A673 (cell line): Measurements from ENCODE around the gene TUBG1. TPM values are rescaled to one million over a fixed set of nuclear protein-coding genes. Genes with fewer than 3 reads are reported as not detected.

Source experiments
- BruUV-seq: library from RNA; stranded (reverse); fragments of 400-500 nt; replicated peaks from 2 replicates; lab custom pipeline; 2021; lab: Mats Ljungman, UMichigan
- CTCF ChIA-PET: fragments of 300-600 bp; sonication (Branson Sonifier 250); formaldehyde crosslinking; loops from one replicate; lab custom pipeline; 2022; ENCODE audit warnings: antibody characterized with exemption; lab: Charles Lee
- POLR2A ChIA-PET: fragments of 300-600 bp; sonication (Branson Sonifier 250); formaldehyde crosslinking; loops from one replicate; lab custom pipeline; 2022; ENCODE audit warnings: antibody characterized with exemption; ENCODE audit not compliant: low non-redundant PET; lab: Charles Lee
- DNase-seq: peaks from one replicate; pipeline ENCODE4 v3.0.0-alpha.2; 2015; ENCODE audit warnings: low spot score
- H3K27ac ChIP-seq: fragments of 200-600 bp; sonication (generic); 2 replicates; pipeline ENCODE4 v1.5.1; 2016; ENCODE audit warnings: mixed run types, low read depth, mild to moderate bottlenecking, mixed read lengths, antibody characterized with exemption, low read length; ENCODE audit not compliant: poor library complexity, severe bottlenecking
- H3K27me3 ChIP-seq: fragments of 200-600 bp; sonication (generic); replicated peaks from 2 replicates; pipeline ENCODE4 v1.6.1; 2017; ENCODE audit warnings: mixed run types, low read depth, mild to moderate bottlenecking, mixed read lengths, antibody characterized with exemption, low read length; ENCODE audit not compliant: insufficient read depth, poor library complexity
- H3K36me3 ChIP-seq: fragments of 200-600 bp; sonication (generic); 2 replicates; pipeline ENCODE4 v1.6.1; 2016; ENCODE audit warnings: mixed run types, mild to moderate bottlenecking, mixed read lengths, antibody characterized with exemption, low read length; ENCODE audit not compliant: insufficient read depth, poor library complexity, severe bottlenecking
- H3K4me1 ChIP-seq: fragments of 200-600 bp; sonication (generic); 2 replicates; pipeline ENCODE4 v1.6.1; 2017; ENCODE audit warnings: mixed run types, mild to moderate bottlenecking, mixed read lengths, antibody characterized with exemption, low read length; ENCODE audit not compliant: insufficient read depth, poor library complexity, severe bottlenecking
- H3K4me3 ChIP-seq: fragments of 200-600 bp; sonication (generic); 2 replicates; pipeline ENCODE4 v1.5.1; 2016; ENCODE audit warnings: low read depth, mixed run types, mild to moderate bottlenecking, mixed read lengths, low read length; ENCODE audit not compliant: poor library complexity, severe bottlenecking
- H3K9me3 ChIP-seq: fragments of 200-600 bp; sonication (generic); 2 replicates; pipeline ENCODE4 v1.6.1; 2016; ENCODE audit warnings: mixed run types, low read depth, mild to moderate bottlenecking, mixed read lengths, antibody characterized with exemption, low read length; ENCODE audit not compliant: poor library complexity, severe bottlenecking
- EZH2 ChIP-seq: fragments of 200-600 bp; sonication (generic); IDR thresholded peaks from 2 replicates; pipeline ENCODE4 v1.6.1; 2017; ENCODE audit warnings: borderline replicate concordance, low read depth, mild to moderate bottlenecking, mixed read lengths, antibody characterized with exemption, low read length; ENCODE audit not compliant: poor library complexity, severe bottlenecking
- intact Hi-C: fragments of 100-400 bp; cut with micrococcal nuclease; formaldehyde crosslinking; loops from one replicate; pipeline ENCODE4 v1.10.0; 2022; ENCODE audit not compliant: unreplicated experiment
- total RNA-seq: library from RNA; stranded (reverse); gene quantifications from 2 replicates; pipeline ENCODE4 v1.2.3, GENCODE V29; 2021
- TF ChIP-seq, protein P1 (sequence below): fragments of 300-800, 200-600 bp; sonication (generic); conservative IDR thresholded peaks from 2 replicates; pipeline ENCODE4 v1.5.1; 2017; ENCODE audit warnings: low read depth, mild to moderate bottlenecking, antibody characterized with exemption, low read length, moderate library complexity, mixed read lengths

The TUBG1 gene
- total RNA-seq, 1 experiment from 2014 or later, result 87.4 TPM

DNA sequence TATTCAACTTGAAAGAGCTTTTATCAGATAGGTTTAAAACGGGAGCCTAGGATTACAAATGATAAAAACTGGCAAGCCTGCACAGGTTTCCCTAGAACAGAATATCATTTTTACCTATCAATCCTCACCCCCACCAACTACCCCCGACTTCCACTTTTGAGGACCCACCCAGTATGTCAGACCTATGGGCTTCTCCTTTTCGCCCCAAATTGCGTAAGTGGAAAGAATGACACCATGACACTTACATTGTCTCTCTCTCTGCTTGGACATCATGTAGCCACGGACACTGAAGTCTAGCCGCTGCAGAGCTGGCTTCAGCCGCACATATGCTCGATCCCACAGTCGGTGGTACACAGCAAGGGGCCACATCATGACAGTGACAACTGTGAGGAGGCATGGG is 24.6 kb upstream of the TUBG1 start:
- CTCF ChIA-PET, result no interaction called here
- no peak overlapping the region for H3K4me3 ChIP-seq
- DNase-seq, result no peak
- POLR2A ChIA-PET, result no interaction called here
- H3K4me1 ChIP-seq, result no peaks in the 10 kb centered on the region
- no peak overlapping the region for H3K27ac ChIP-seq
- H3K9me3 ChIP-seq, result no peaks in the 10 kb centered on the region
- TF ChIP-seq, protein P1, sequence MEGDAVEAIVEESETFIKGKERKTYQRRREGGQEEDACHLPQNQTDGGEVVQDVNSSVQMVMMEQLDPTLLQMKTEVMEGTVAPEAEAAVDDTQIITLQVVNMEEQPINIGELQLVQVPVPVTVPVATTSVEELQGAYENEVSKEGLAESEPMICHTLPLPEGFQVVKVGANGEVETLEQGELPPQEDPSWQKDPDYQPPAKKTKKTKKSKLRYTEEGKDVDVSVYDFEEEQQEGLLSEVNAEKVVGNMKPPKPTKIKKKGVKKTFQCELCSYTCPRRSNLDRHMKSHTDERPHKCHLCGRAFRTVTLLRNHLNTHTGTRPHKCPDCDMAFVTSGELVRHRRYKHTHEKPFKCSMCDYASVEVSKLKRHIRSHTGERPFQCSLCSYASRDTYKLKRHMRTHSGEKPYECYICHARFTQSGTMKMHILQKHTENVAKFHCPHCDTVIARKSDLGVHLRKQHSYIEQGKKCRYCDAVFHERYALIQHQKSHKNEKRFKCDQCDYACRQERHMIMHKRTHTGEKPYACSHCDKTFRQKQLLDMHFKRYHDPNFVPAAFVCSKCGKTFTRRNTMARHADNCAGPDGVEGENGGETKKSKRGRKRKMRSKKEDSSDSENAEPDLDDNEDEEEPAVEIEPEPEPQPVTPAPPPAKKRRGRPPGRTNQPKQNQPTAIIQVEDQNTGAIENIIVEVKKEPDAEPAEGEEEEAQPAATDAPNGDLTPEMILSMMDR, result no peak
- no peak for TF ChIP-seq EZH2
- H3K27me3 ChIP-seq, result no peaks in the 10 kb centered on the region
- no TSS peak for BruUV-seq
- intact Hi-C loops, result no loop called here
- peaks cover 8% of the 10 kb centered on the region for H3K36me3 ChIP-seq

DNA sequence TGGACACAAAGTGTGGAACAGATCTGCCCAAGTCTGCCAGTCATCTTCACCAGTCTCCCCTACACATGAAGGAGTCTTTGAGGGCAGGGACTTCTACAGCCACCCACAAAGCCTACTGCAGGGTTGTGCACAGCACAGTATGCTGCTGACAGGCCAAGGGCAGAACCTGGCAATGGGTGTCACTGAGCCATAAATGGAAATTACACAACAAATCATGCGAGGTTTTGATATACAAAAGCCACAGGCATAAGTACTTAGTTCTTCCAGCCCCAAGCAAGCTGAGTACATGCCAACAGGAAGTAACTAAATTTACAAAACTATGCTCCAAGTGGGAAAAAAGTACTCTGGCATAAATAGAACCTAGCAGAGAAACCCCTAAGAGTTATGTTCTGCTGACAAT is 24.1 kb upstream of the TUBG1 start:
- Histone ChIP-seq H3K4me1 (no peaks in the 10 kb centered on the region), H3K4me3 (no peak overlapping the region), H3K9me3 (no peaks in the 10 kb centered on the region), H3K27me3 (no peaks in the 10 kb centered on the region), H3K36me3 (peaks cover 8% of the 10 kb centered on the region), H3K27ac (no peak overlapping the region)
- no TSS peak for BruUV-seq
- ChIA-PET CTCF (no interaction called here), POLR2A (no interaction called here)
- intact Hi-C loops, result no loop called here
- TF ChIP-seq EZH2, result no peak
- TF ChIP-seq, protein P1, result no peak
- DNase-seq, result no peak

DNA sequence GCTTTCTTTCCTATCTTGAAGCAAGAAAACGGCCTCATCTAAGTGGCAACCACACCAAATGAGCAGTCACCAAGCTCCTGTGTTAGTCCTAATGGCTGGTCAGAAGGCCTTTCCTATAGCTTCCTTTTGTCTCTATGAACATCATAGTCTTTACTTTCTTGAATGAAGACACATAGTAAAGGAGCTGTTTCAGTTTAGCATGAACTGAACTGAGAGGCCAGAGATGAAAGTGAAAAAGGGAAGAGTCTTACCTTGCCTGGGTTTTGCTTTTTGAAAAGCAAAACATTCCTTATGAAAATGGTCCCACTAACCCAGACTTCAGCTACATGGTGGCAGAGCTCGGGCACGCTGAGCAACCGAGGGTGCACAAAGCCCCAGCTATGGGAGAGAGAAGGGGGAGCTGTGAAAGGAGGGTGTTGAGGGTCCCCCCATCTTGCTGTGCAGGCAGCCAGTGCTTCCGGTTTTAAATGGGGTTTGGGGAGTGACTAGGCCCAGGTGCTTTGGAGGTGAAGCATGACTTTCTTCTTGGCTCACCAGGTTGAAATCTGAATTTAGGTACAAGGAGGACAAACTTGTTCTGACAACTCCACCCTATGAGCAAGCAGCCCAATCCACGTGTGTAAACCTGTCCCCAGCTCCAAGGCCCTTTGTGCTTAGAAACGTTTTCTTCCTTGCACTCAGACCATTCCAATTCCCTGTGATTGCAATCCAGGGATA is 22.8 kb upstream of the TUBG1 start:
- intact Hi-C loops, result no loop called here
- no TSS peak for BruUV-seq
- Histone ChIP-seq H3K36me3 (peaks cover 8% of the 10 kb centered on the region), H3K27ac (no peak overlapping the region), H3K27me3 (no peaks in the 10 kb centered on the region), H3K4me1 (no peaks in the 10 kb centered on the region), H3K9me3 (no peaks in the 10 kb centered on the region), H3K4me3 (no peak overlapping the region)
- POLR2A ChIA-PET, result no interaction called here
- TF ChIP-seq, protein P1, result no peak
- TF ChIP-seq EZH2, result no peak
- DNase-seq, result no peak
- CTCF ChIA-PET, result no interaction called here
